ENCODE measurements around the gene KCNQ4. TPM values are rescaled to one million over a fixed set of nuclear protein-coding genes. Genes with fewer than 3 reads are reported as not detected.

The KCNQ4 gene
- total and polyA plus RNA-seq, 7 experiments from 2014 or later: 0.10 to 0.97 (median 0.20) TPM; not detected in 1

GRCh38 chr1:40789661-40790430, 6.3 kb downstream of the KCNQ4 start:
- CTCF ChIA-PET: interaction anchor here (1.2 kb wide), 1 partner anchor 15 kb away, joined by 4 read pairs; no protein-coding TSS in a partner anchor
- Mint-ChIP-seq H3K27me3 (peaks cover 5 to 21% (median 10%) of the 10 kb centered on the region in 5 donors), H3K9me3 (no peaks in the 10 kb centered on the region), H3K36me3 (no peaks in the 10 kb centered on the region), H3K27ac (no peak overlapping the region), H3K4me3 (no peak overlapping the region), H3K4me1 (peaks cover 0 to 11% (median 8%) of the 10 kb centered on the region in 7 donors)
- Histone ChIP-seq H3K36me3 (ENCODE audit: control insufficient read depth in 2 of 3, insufficient read depth in 3 of 3, low read length in 3 of 3) (no peaks in the 10 kb centered on the region), H3K27ac (ENCODE audit: low read depth, low read length) (no peak overlapping the region), H3K4me1 (ENCODE audit: control insufficient read depth in 2 of 2, insufficient read depth in 2 of 2, low read length in 2 of 2) (peaks cover 0 to 5% of the 10 kb centered on the region in 2 donors), H3K9me3 (ENCODE audit: control insufficient read depth in 2 of 3, low read length in 3 of 3) (no peaks in the 10 kb centered on the region), H3K4me3 (ENCODE audit: low read length) (no peak overlapping the region), H3K27me3 (ENCODE audit: control insufficient read depth in 2 of 2, insufficient read depth in 2 of 2, low read length in 2 of 2) (peaks cover 0 to 2% of the 10 kb centered on the region in 2 donors)
- POLR2A ChIA-PET: interaction anchor here (1.7 kb wide), 1 partner anchor 15 kb away, joined by 3 read pairs; no protein-coding TSS in a partner anchor
- ATAC-seq: no peak
- intact Hi-C loops (cut with micrococcal nuclease): no loop called here
- no peak for DNase-seq

- H3K4me1 Mint-ChIP-seq: peaks cover 6 to 30% (median 26%) of the 10 kb centered on the region in 7 donors
- CTCF ChIA-PET: no interaction called here
- H3K4me3 Mint-ChIP-seq: no peak overlapping the region
- H3K27me3 ChIP-seq (ENCODE audit: control insufficient read depth in 2 of 2, insufficient read depth in 2 of 2, low read length in 2 of 2): no peaks in the 10 kb centered on the region
- H3K27me3 Mint-ChIP-seq: peaks cover 0 to 10% (median 0%) of the 10 kb centered on the region in 5 donors
- peaks cover 0 to 6% of the 10 kb centered on the region in 2 donors for H3K4me1 ChIP-seq (ENCODE audit: control insufficient read depth in 2 of 2, insufficient read depth in 2 of 2, low read length in 2 of 2)
- POLR2A ChIA-PET: no interaction called here
- no peaks in the 10 kb centered on the region for H3K9me3 ChIP-seq (ENCODE audit: control insufficient read depth in 2 of 3, low read length in 3 of 3)
- H3K9me3 Mint-ChIP-seq: peaks cover 0 to under 1% (median 0%) of the 10 kb centered on the region in 11 donors
- DNase-seq (no peak), ATAC-seq (no peak)
- H3K36me3 Mint-ChIP-seq: no peaks in the 10 kb centered on the region
- no peak overlapping the region for H3K4me3 ChIP-seq (ENCODE audit: low read length)
- intact Hi-C loops (cut with micrococcal nuclease): no loop called here
- H3K27ac ChIP-seq (ENCODE audit: low read depth, low read length): no peak overlapping the region
- H3K27ac Mint-ChIP-seq: no peak overlapping the region
- no peaks in the 10 kb centered on the region for H3K36me3 ChIP-seq (ENCODE audit: control insufficient read depth in 2 of 3, insufficient read depth in 3 of 3, low read length in 3 of 3)
Observed at GRCh38 chr1:40792036-40792435, 8.4 kb downstream of the KCNQ4 start.

GRCh38 chr1:40793617-40794016, 10.0 kb downstream of the KCNQ4 start:
- H3K9me3 Mint-ChIP-seq: peaks cover 0 to 2% (median 0%) of the 10 kb centered on the region in 11 donors
- DNase-seq (no peak), ATAC-seq (no peak)
- POLR2A ChIA-PET: interaction anchor here (0.6 kb wide), 1 partner anchor 10 kb away, joined by 3 read pairs; no protein-coding TSS in a partner anchor
- H3K27ac Mint-ChIP-seq: peak overlapping the region in 5 of 9 donors; percentile 20 to 88 (median 86)
- H3K4me3 ChIP-seq (ENCODE audit: low read length): no peak overlapping the region
- no peaks in the 10 kb centered on the region for H3K9me3 ChIP-seq (ENCODE audit: control insufficient read depth in 2 of 3, low read length in 3 of 3)
- CTCF ChIA-PET: no interaction called here
- no peaks in the 10 kb centered on the region for H3K27me3 ChIP-seq (ENCODE audit: control insufficient read depth in 2 of 2, insufficient read depth in 2 of 2, low read length in 2 of 2)
- peaks cover 5 to 15% of the 10 kb centered on the region in 2 donors for H3K4me1 ChIP-seq (ENCODE audit: control insufficient read depth in 2 of 2, insufficient read depth in 2 of 2, low read length in 2 of 2)
- H3K36me3 Mint-ChIP-seq: no peaks in the 10 kb centered on the region
- H3K4me3 Mint-ChIP-seq: no peak overlapping the region
- intact Hi-C loops (cut with micrococcal nuclease): no loop called here
- no peak overlapping the region for H3K27ac ChIP-seq (ENCODE audit: low read depth, low read length)
- H3K27me3 Mint-ChIP-seq: peaks cover 0 to 8% (median 0%) of the 10 kb centered on the region in 5 donors
- no peaks in the 10 kb centered on the region for H3K36me3 ChIP-seq (ENCODE audit: control insufficient read depth in 2 of 3, insufficient read depth in 3 of 3, low read length in 3 of 3)
- H3K4me1 Mint-ChIP-seq: peaks cover 6 to 41% (median 33%) of the 10 kb centered on the region in 7 donors

- ChIA-PET POLR2A (no interaction called here), CTCF (interaction anchor here (4.0 kb wide), 1 partner anchor 19 kb away, joined by 40 read pairs; no protein-coding TSS in a partner anchor)
- H3K27me3 ChIP-seq (ENCODE audit: control insufficient read depth in 2 of 2, insufficient read depth in 2 of 2, low read length in 2 of 2): no peaks in the 10 kb centered on the region
- DNase-seq: no peak
- Mint-ChIP-seq H3K9me3 (peaks cover 0 to 2% (median 0%) of the 10 kb centered on the region in 11 donors), H3K4me3 (no peak overlapping the region), H3K36me3 (no peaks in the 10 kb centered on the region), H3K27ac (peak overlapping the region in 5 of 9 donors; percentile 25 to 88 (median 86)), H3K27me3 (peaks cover 0 to 8% (median 0%) of the 10 kb centered on the region in 5 donors), H3K4me1 (peaks cover 6 to 41% (median 33%) of the 10 kb centered on the region in 7 donors)
- intact Hi-C loops (cut with micrococcal nuclease): no loop called here
- no peak overlapping the region for H3K27ac ChIP-seq (ENCODE audit: low read depth, low read length)
- no peak for ATAC-seq
- no peak overlapping the region for H3K4me3 ChIP-seq (ENCODE audit: low read length)
- H3K36me3 ChIP-seq (ENCODE audit: control insufficient read depth in 2 of 3, insufficient read depth in 3 of 3, low read length in 3 of 3): no peaks in the 10 kb centered on the region
- H3K9me3 ChIP-seq (ENCODE audit: control insufficient read depth in 2 of 3, low read length in 3 of 3): no peaks in the 10 kb centered on the region
- H3K4me1 ChIP-seq (ENCODE audit: control insufficient read depth in 2 of 2, insufficient read depth in 2 of 2, low read length in 2 of 2): peaks cover 5 to 15% of the 10 kb centered on the region in 2 donors
Observed at GRCh38 chr1:40794048-40794447, 10.5 kb downstream of the KCNQ4 start.

GRCh38 chr1:40794974-40795715, 11.6 kb downstream of the KCNQ4 start:
- intact Hi-C loops (cut with micrococcal nuclease): no loop called here
- ChIA-PET POLR2A (interaction anchor here (0.9 to 3.5 kb wide), 6 partner anchors 9 to 264 kb away, joined by 3 to 17 read pairs (median 5); partner anchors contain the start of genes CITED4, NFYC and ZNF684), CTCF (interaction anchor here (0.6 to 4.0 kb wide), 2 partner anchors 21 to 96 kb away, joined by 4 to 40 read pairs; no protein-coding TSS in a partner anchor)
- DNase-seq (peak in 6 of 9 donors; percentile 22 to 50 (median 33)), ATAC-seq (peak; percentile 66)
- H3K4me3 ChIP-seq (ENCODE audit: low read length): peak overlapping the region; percentile 27
- peak overlapping the region; percentile 67 to 84 (median 74) for H3K4me3 Mint-ChIP-seq
- peak overlapping the region; percentile 59 for H3K27ac ChIP-seq (ENCODE audit: low read depth, low read length)
- H3K9me3 ChIP-seq (ENCODE audit: control insufficient read depth in 2 of 3, low read length in 3 of 3): no peaks in the 10 kb centered on the region
- peak overlapping the region; percentile 74 to 94 (median 86) for H3K27ac Mint-ChIP-seq
- no peaks in the 10 kb centered on the region for H3K27me3 ChIP-seq (ENCODE audit: control insufficient read depth in 2 of 2, insufficient read depth in 2 of 2, low read length in 2 of 2)
- H3K27me3 Mint-ChIP-seq: peaks cover 0 to 8% (median 0%) of the 10 kb centered on the region in 5 donors
- H3K36me3 Mint-ChIP-seq: no peaks in the 10 kb centered on the region
- H3K4me1 Mint-ChIP-seq: peaks cover 6 to 41% (median 36%) of the 10 kb centered on the region in 7 donors
- H3K36me3 ChIP-seq (ENCODE audit: control insufficient read depth in 2 of 3, insufficient read depth in 3 of 3, low read length in 3 of 3): no peaks in the 10 kb centered on the region
- peaks cover 5 to 15% of the 10 kb centered on the region in 2 donors for H3K4me1 ChIP-seq (ENCODE audit: control insufficient read depth in 2 of 2, insufficient read depth in 2 of 2, low read length in 2 of 2)
- peaks cover 0 to 2% (median 0%) of the 10 kb centered on the region in 11 donors for H3K9me3 Mint-ChIP-seq

Measured in naive thymus-derived CD4-positive, alpha-beta T cell (primary cell).